ENCODE results near the gene NDP. TPM values are rescaled to one million over a fixed set of nuclear protein-coding genes. Genes with fewer than 3 reads are reported as not detected.

The NDP gene
- total RNA-seq, 6 donors from 2014 or later = not detected

- ATAC-seq (ENCODE audit: low FRiP score in 2 of 2) = no peak
- no peaks in the 10 kb centered on the region for H3K27me3 ChIP-seq
- no peaks in the 10 kb centered on the region for H3K36me3 ChIP-seq
- no peak for TF ChIP-seq CTCF (IDR thresholded peaks at IDR 0.05)
- TF ChIP-seq POLR2A (IDR thresholded peaks at IDR 0.05) = no peak
- TF ChIP-seq EP300 (IDR thresholded peaks at IDR 0.05) = no peak
- TF ChIP-seq POLR2AphosphoS5 (IDR thresholded peaks at IDR 0.05) = no peak
- H3K9me3 ChIP-seq = no peaks in the 10 kb centered on the region
- WGBS, 2 donors = 78 to 91% methylated on average over 2 of the region's 2 CpGs
- H3K4me3 ChIP-seq = no peak overlapping the region
- H3K4me1 ChIP-seq = no peaks in the 10 kb centered on the region
- no peak for DNase-seq
- no peak overlapping the region for H3K27ac ChIP-seq
These were observed 12.3 kb upstream of the NDP start for GRCh38 chrX:43985511-43985910.

- H3K4me1 ChIP-seq = peaks cover 0 to 6% (median 2%) of the 10 kb centered on the region in 4 donors
- no peaks in the 10 kb centered on the region for H3K9me3 ChIP-seq
- ATAC-seq (ENCODE audit: low FRiP score in 2 of 2) (no peak), DNase-seq (no peak)
- no peaks in the 10 kb centered on the region for H3K36me3 ChIP-seq
- no peak overlapping the region for H3K27ac ChIP-seq
- H3K4me3 ChIP-seq = no peak overlapping the region
- peaks cover 0 to 6% (median 0%) of the 10 kb centered on the region in 4 donors for H3K27me3 ChIP-seq
- no peak for TF ChIP-seq EP300 (IDR thresholded peaks at IDR 0.05)
- WGBS, 2 donors = 76 to 94% methylated on average over 3 of the region's 3 CpGs
These were observed 5.0 kb upstream of the NDP start for GRCh38 chrX:43978226-43978625.

DNA sequence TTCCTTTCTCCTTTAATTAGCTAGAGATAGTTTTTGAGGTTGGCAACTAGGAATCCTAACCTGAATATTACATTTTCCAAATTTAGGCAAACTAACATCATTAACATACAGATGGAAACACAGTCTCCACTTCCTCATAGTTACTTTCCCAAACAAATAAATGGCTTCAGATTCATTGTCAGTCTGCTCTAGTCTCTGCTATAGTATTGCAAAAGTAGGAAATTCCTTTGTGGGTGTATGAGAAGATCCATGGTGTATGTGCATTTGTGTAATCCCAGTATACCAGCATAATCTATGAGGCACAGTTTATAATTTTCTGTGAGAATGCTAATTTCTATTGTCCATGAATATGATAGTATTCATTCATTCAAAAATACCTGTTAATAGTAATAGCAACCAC lies 3.0 kb upstream of the NDP start:
- Histone ChIP-seq H3K27ac (no peak overlapping the region), H3K9me3 (no peaks in the 10 kb centered on the region), H3K27me3 (peaks cover 0 to 6% (median 0%) of the 10 kb centered on the region in 4 donors), H3K4me3 (no peak overlapping the region), H3K4me1 (peaks cover 0 to 6% (median 2%) of the 10 kb centered on the region in 4 donors), H3K36me3 (no peaks in the 10 kb centered on the region)
- no peak for TF ChIP-seq EP300 (IDR thresholded peaks at IDR 0.05)
- TF ChIP-seq CTCF (IDR thresholded peaks at IDR 0.05) = no peak
- no peak for TF ChIP-seq POLR2AphosphoS5 (IDR thresholded peaks at IDR 0.05)
- no peak for TF ChIP-seq POLR2A (IDR thresholded peaks at IDR 0.05)
- ATAC-seq (ENCODE audit: low FRiP score in 2 of 2) (no peak), DNase-seq (no peak)

GRCh38 chrX:43975796-43976195 lies 2.6 kb upstream of the NDP start:
- no peak overlapping the region for H3K27ac ChIP-seq
- H3K4me3 ChIP-seq = no peak overlapping the region
- H3K9me3 ChIP-seq = no peaks in the 10 kb centered on the region
- no peaks in the 10 kb centered on the region for H3K36me3 ChIP-seq
- 80 to 92% methylated on average over 3 to 5 of the region's 5 CpGs for WGBS, 2 donors
- TF ChIP-seq POLR2A (IDR thresholded peaks at IDR 0.05) (no peak), CTCF (IDR thresholded peaks at IDR 0.05) (no peak), EP300 (IDR thresholded peaks at IDR 0.05) (no peak), POLR2AphosphoS5 (IDR thresholded peaks at IDR 0.05) (no peak)
- H3K4me1 ChIP-seq = peaks cover 0 to 6% (median 2%) of the 10 kb centered on the region in 4 donors
- H3K27me3 ChIP-seq = peaks cover 0 to 6% (median 0%) of the 10 kb centered on the region in 4 donors
- no peak for ATAC-seq (ENCODE audit: low FRiP score in 2 of 2)
- no peak for DNase-seq

- Histone ChIP-seq H3K36me3 (no peaks in the 10 kb centered on the region), H3K27me3 (peaks cover 0 to 6% (median 0%) of the 10 kb centered on the region in 4 donors), H3K27ac (no peak overlapping the region), H3K4me3 (no peak overlapping the region), H3K9me3 (no peaks in the 10 kb centered on the region), H3K4me1 (peaks cover 0 to 6% (median 2%) of the 10 kb centered on the region in 4 donors)
- DNase-seq (no peak), ATAC-seq (ENCODE audit: low FRiP score in 2 of 2) (no peak)
- TF ChIP-seq POLR2A (IDR thresholded peaks at IDR 0.05) = no peak
- no peak for TF ChIP-seq POLR2AphosphoS5 (IDR thresholded peaks at IDR 0.05)
- no peak for TF ChIP-seq CTCF (IDR thresholded peaks at IDR 0.05)
- no peak for TF ChIP-seq EP300 (IDR thresholded peaks at IDR 0.05)
- WGBS, 2 donors = 84 to 85% methylated on average over 4 to 6 of the region's 6 CpGs
These were observed 1.7 kb upstream of the NDP start for GRCh38 chrX:43974741-43975465.
